ENCODE results near the gene DDX24.

DNA sequence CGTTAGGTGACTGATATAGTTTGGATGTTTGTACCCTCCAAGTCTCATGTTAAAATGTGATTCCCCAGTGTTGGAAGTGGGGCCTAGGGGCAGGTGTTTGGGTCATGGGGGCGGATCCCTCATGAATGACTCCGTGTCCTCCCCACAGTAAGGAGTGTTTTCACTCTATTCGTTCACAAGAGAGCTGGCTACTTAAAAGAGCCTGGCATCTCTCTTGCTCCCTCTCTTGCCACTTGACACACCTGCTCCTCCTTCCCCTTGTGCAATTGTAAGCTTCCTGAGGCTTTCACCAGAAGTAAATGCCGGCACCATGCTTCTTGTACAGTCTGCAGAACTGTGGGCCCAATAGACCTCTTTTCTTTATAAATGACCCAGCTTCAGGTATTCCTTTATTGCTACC is 45.8 kb upstream of the DDX24 start:
- no peak for TF ChIP-seq POLR2AphosphoS5 (IDR thresholded peaks at IDR 0.05)
- TF ChIP-seq, protein P1, sequence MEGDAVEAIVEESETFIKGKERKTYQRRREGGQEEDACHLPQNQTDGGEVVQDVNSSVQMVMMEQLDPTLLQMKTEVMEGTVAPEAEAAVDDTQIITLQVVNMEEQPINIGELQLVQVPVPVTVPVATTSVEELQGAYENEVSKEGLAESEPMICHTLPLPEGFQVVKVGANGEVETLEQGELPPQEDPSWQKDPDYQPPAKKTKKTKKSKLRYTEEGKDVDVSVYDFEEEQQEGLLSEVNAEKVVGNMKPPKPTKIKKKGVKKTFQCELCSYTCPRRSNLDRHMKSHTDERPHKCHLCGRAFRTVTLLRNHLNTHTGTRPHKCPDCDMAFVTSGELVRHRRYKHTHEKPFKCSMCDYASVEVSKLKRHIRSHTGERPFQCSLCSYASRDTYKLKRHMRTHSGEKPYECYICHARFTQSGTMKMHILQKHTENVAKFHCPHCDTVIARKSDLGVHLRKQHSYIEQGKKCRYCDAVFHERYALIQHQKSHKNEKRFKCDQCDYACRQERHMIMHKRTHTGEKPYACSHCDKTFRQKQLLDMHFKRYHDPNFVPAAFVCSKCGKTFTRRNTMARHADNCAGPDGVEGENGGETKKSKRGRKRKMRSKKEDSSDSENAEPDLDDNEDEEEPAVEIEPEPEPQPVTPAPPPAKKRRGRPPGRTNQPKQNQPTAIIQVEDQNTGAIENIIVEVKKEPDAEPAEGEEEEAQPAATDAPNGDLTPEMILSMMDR (IDR thresholded peaks at IDR 0.05), result no peak
- TF ChIP-seq POLR2A (IDR thresholded peaks at IDR 0.05), result no peak
- no peak for TF ChIP-seq EP300 (IDR thresholded peaks at IDR 0.05)

All from sigmoid colon (tissue), 4 donors.